K562 (cell line): ENCODE measurements around the gene DNAJC25. TPM values are rescaled to one million over a fixed set of nuclear protein-coding genes. Genes with fewer than 3 reads are reported as not detected.

Source experiments
- CEBPZ ChIP-seq: fragments of 150-350 bp; IDR thresholded peaks from 2 replicates; pipeline ENCODE4 v1.6.1; 2014; ENCODE audit warnings: low read depth, mild to moderate bottlenecking, low read length, borderline replicate concordance
- JUN ChIP-seq, 2 experiments: sonication (generic) in 1 of 2; formaldehyde crosslinking in 1 of 2; IDR thresholded peaks; 2 replicates each; pipeline versions ENCODE4 v1.6.1 to v1.8.0; 2012 to 2022; ENCODE audit warnings: borderline replicate concordance in 2 of 2, mild to moderate bottlenecking in 2 of 2, improper control_type of control experiment in 1 of 2, low read depth in 1 of 2, low read length in 1 of 2, missing genetic modification reagents in 1 of 2
- KAT8 ChIP-seq: fragments of 450-650 bp; IDR thresholded peaks from 2 replicates; pipeline ENCODE4 v1.6.1; 2016; ENCODE audit warnings: low read depth, mild to moderate bottlenecking
- SMARCA5 ChIP-seq: fragments of 450-650 bp; IDR thresholded peaks from 2 replicates; pipeline ENCODE4 v1.6.1; 2016
- TAF9B ChIP-seq: fragments of 450-650 bp; IDR thresholded peaks from 2 replicates; pipeline ENCODE4 v1.6.1; 2018; ENCODE audit warnings: mild to moderate bottlenecking; ENCODE audit not compliant: partially characterized antibody
- ZFP30 ChIP-seq: fragments of 250-450 bp; sonication (Bioruptor Pico); IDR thresholded peaks from 2 replicates; pipeline ENCODE4 v1.8.0; 2022; ENCODE audit warnings: moderate library complexity, mild to moderate bottlenecking, inconsistent platforms, borderline replicate concordance
- polyA plus RNA-seq, 8 experiments: library from polyadenylated mRNA; depleted of rRNA in 4 of 8; stranded (reverse) in 5 of 8; unstranded in 3 of 8; fragments of >200 nt; fragmentation: Nextera tagmentation in 2 of 8; fragmentation: Illumina TruSeq in 1 of 8; extraction: Ambion mirVana in 2 of 8; extraction: Trizol in 1 of 8; gene quantifications; 2 replicates each; pipeline versions ENCODE4 v1.2.1 to v1.2.3, GENCODE V29; 2011 to 2014; ENCODE audit warnings: inconsistent platforms in 1 of 8, missing spikeins in 1 of 8
- total RNA-seq, 7 experiments: library from RNA; depleted of rRNA in 6 of 7; stranded (reverse); fragments of >200 nt in 6 of 7; fragmentation: Illumina TruSeq in 2 of 7; extraction: Trizol in 2 of 7; gene quantifications; 2 replicates each; pipeline versions ENCODE4 v1.2.1 to v1.2.3, GENCODE V29; 2011 to 2021; ENCODE audit warnings: low replicate concordance in 1 of 7
- TF ChIP-seq, protein P1 (sequence below): fragments of 150-350 bp; conservative IDR thresholded peaks from 2 replicates; pipeline ENCODE4 v1.6.1; 2014; ENCODE audit warnings: low read length
- TF ChIP-seq, protein P2 (sequence below): fragments of 250-450 bp; sonication (Bioruptor Pico); IDR thresholded peaks from 2 replicates; pipeline ENCODE4 v1.8.0; 2022; ENCODE audit warnings: inconsistent platforms, mild to moderate bottlenecking, moderate library complexity, borderline replicate concordance
- TF ChIP-seq, protein P3 (sequence below): sonication (generic); formaldehyde crosslinking; IDR thresholded peaks from 2 replicates; pipeline ENCODE4 v1.8.1; 2023; ENCODE audit warnings: mild to moderate bottlenecking, missing genetic modification reagents

DNAJC25 gene
- total and polyA plus RNA-seq, 9 of the 15 experiments (the other 6 are each of a cell fraction or from before 2014, with no cell fraction given) = 3.7 to 11.2 (median 7.1) TPM

- TF ChIP-seq, protein P1, sequence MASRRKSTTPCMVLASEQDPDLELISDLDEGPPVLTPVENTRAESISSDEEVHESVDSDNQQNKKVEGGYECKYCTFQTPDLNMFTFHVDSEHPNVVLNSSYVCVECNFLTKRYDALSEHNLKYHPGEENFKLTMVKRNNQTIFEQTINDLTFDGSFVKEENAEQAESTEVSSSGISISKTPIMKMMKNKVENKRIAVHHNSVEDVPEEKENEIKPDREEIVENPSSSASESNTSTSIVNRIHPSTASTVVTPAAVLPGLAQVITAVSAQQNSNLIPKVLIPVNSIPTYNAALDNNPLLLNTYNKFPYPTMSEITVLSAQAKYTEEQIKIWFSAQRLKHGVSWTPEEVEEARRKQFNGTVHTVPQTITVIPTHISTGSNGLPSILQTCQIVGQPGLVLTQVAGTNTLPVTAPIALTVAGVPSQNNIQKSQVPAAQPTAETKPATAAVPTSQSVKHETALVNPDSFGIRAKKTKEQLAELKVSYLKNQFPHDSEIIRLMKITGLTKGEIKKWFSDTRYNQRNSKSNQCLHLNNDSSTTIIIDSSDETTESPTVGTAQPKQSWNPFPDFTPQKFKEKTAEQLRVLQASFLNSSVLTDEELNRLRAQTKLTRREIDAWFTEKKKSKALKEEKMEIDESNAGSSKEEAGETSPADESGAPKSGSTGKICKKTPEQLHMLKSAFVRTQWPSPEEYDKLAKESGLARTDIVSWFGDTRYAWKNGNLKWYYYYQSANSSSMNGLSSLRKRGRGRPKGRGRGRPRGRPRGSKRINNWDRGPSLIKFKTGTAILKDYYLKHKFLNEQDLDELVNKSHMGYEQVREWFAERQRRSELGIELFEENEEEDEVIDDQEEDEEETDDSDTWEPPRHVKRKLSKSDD = no peak
- TF ChIP-seq, protein P2, sequence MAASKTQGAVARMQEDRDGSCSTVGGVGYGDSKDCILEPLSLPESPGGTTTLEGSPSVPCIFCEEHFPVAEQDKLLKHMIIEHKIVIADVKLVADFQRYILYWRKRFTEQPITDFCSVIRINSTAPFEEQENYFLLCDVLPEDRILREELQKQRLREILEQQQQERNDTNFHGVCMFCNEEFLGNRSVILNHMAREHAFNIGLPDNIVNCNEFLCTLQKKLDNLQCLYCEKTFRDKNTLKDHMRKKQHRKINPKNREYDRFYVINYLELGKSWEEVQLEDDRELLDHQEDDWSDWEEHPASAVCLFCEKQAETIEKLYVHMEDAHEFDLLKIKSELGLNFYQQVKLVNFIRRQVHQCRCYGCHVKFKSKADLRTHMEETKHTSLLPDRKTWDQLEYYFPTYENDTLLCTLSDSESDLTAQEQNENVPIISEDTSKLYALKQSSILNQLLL (CRISPR knock-in tag) = no peak
- TF ChIP-seq ZFP30 (CRISPR knock-in tag) = no peak
- no peak for TF ChIP-seq CEBPZ
- TF ChIP-seq KAT8 = no peak
- TF ChIP-seq TAF9B = no peak
- TF ChIP-seq SMARCA5 = no peak
- TF ChIP-seq, protein P3, sequence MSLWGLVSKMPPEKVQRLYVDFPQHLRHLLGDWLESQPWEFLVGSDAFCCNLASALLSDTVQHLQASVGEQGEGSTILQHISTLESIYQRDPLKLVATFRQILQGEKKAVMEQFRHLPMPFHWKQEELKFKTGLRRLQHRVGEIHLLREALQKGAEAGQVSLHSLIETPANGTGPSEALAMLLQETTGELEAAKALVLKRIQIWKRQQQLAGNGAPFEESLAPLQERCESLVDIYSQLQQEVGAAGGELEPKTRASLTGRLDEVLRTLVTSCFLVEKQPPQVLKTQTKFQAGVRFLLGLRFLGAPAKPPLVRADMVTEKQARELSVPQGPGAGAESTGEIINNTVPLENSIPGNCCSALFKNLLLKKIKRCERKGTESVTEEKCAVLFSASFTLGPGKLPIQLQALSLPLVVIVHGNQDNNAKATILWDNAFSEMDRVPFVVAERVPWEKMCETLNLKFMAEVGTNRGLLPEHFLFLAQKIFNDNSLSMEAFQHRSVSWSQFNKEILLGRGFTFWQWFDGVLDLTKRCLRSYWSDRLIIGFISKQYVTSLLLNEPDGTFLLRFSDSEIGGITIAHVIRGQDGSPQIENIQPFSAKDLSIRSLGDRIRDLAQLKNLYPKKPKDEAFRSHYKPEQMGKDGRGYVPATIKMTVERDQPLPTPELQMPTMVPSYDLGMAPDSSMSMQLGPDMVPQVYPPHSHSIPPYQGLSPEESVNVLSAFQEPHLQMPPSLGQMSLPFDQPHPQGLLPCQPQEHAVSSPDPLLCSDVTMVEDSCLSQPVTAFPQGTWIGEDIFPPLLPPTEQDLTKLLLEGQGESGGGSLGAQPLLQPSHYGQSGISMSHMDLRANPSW (CRISPR knock-in tag) = no peak
- TF ChIP-seq JUN (IDR thresholded peaks at IDR 0.05; ENCODE audit: borderline replicate concordance, low read depth, low read length) = no peak
- no peak for TF ChIP-seq JUN (CRISPR knock-in tag; IDR thresholded peaks at IDR 0.05; ENCODE audit: borderline replicate concordance)
Observed at GRCh38 chr9:111663301-111663823, 32.2 kb downstream of the DNAJC25 start (continued).
